Stimulated activated CD4-positive, alpha-beta T cell treated with anti-CD3 and anti-CD28 coated beads, Interleukin-12 subunit alpha, Interleukin-12 subunit beta, amount 100 ng/mL, for 48 hours (primary cell): ENCODE data around the gene TLE2.
"Not testable (repeated sequence)": the region's sequence is repeated elsewhere in the genome, so short reads cannot be mapped to it uniquely, and the experiment has no call there.

Source experiments
- DNase-seq, 3 donors: peaks; one replicate each; pipeline ENCODE4 v3.0.0-alpha.2; 2020; ENCODE audit warnings: low read depth in 2 of 3, low spot score in 1 of 3

Gene TLE2

DNA sequence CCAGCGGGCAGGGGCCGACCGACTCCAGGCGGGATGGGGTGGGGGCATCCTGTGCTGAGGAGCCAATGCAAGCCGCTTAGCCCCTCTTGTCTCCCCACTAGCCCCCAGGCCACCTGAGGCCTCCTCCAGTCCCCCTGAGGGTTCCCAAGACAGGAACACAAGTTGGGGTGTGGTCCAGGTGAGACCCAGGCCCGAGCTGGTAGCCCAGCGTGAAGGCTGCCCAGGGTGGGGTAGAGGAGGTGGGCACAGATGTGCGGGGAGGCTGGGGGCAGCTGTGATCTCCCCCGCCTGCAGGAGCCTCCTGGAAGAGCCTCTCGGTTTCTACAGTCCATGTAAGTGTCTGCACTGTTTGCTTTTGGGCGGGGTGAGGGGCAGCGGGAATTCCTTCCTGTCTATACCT, 41.3 kb downstream of the TLE2 start:
- DNase-seq = no peak

GRCh38 chr19:2986951-2987524, 42.0 kb downstream of the TLE2 start:
- DNase-seq = no peak

- DNase-seq = no peak
Measured at GRCh38 chr19:2984215-2984528, 44.9 kb downstream of the TLE2 start.

DNA sequence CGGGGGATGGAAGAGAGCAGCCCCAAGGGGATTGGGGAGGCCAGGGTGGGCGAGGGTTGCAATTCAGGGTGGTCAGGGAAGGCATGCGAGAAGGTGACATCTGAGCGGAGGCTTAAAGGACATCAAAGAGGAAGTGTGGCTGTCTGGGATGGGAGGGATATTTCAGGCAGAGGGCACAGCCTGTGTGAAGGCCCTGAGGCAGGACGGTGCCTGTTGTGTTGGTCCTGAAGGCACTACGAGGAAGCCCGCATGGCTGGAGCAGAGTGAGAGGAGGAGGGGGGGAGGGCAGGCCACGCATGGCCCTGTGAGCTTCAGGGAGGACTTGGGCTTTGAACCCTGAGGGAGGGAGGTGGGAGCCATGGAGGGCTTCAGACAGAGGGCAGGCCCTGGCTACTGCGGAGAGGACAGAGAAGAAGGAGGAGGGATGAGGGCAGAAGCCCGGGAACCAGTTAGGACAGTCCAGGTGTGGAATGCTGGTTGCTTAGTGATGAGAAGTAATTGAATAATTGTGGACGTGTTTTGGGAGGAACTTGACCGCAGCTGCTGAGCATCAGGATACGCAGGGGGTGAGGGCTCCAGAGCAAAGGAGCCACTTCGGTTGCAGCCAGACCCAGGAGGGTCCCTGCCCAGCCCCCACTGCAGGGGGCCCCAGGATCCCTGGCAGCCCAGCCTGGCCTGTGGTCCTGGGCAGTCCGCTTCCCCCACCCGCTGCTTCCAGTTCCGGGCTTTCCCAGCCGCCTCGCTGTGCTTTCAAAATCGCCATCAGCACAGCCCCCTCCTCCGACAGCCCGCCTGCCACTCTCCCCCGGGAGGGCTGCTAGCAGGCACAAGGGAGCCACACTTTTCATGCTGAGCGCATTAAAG, 45.5 kb downstream of the TLE2 start:
- DNase-seq = no peak

DNA sequence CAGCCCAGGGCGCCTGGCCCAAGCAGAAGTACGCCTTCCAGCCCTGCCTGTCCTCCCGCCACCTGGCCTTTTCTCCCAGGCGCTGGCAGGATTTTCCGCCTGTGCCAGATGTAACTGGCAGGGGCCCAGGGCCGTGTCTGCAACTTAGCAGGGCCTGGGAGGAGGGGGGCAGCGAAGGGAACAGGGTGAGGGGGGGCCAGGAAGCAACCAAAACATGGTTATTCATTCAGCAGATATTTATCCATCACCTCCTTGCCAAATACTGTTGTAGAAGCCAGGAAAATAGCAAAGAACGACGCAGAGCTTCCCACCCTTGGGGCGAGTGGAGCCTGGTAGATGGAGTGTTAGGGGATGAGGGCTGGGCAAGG, 46.1 kb downstream of the TLE2 start:
- DNase-seq = no peak

- no peak for DNase-seq
Measured at GRCh38 chr19:2982561-2982960, 46.5 kb downstream of the TLE2 start.

DNA sequence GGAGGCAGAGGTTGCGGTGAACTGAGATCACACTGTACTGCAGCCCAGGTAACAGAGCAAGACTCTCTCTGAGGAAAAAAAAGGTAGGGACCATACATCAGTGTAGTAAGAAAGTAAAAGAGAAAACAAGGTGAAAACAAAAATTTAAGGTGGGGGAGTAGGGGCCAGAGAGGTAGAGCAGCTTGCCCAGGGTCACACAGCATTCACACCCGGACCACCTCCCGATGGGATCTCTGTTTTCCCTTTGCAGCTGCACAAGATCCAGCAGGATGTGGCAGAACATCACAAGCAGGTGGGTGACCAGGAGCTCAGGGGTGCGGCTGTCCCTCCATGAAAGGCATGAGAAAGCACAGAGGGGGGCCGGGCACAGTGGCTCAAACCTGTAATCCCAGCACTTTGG, 47.2 kb downstream of the TLE2 start:
- no peak for DNase-seq

DNA sequence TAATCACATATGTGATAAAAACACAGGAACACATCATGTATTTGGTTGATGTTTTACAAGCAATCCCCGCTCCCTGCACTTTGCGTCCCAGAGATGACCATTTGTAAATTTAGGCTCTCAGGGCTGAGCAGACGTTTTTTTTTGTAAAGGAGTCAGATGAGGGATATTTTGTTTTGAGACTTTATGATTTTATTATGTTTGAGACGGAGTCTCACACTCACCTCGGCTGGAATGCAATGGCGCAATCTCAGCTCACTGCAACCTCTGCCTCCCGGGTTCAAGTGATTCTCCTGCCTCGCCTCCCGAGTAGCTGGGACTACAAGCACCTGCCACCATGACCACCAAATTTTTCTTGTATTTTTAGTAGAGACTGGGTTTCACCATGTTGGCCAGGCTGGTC, 50.3 kb downstream of the TLE2 start:
- no peak for DNase-seq

- DNase-seq = no peak
Measured at GRCh38 chr19:2978166-2978767, 50.8 kb downstream of the TLE2 start.

- DNase-seq = no peak
Measured at GRCh38 chr19:2977746-2978138, 51.3 kb downstream of the TLE2 start.

- peak; percentile 88 to 93 (median 92) for DNase-seq
Measured at GRCh38 chr19:2977001-2977745, 51.9 kb downstream of the TLE2 start, which contains the start of gene TLE6. Gene TLE6, plus strand, starts transcription at chr19:2977564. Its CDS starts 670 bp downstream, at chr19:2978234.

DNA sequence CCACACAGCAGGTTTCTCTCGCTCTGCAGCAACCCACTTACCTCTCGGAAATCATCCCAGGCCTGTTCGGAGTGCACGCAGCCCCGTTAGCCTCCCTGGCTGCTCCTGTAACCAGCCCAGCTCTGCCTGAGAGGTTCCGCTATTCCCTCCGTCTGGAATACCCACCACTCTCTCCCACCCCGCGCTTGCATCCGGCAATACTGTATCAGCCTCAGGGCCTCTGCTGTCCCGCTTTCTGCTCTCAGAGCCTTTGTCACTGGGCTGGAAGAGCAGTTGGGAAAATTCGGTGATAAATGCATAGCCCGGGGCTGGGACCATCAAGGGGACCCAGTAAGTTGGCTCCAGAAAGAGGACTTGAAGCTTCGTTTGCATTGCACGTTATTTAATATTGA, 52.5 kb downstream of the TLE2 start:
- no peak for DNase-seq

GRCh38 chr19:2974342-2975041, 54.6 kb downstream of the TLE2 start:
- peak in 2 of 3 donors; percentile 9 to 22 for DNase-seq

DNA sequence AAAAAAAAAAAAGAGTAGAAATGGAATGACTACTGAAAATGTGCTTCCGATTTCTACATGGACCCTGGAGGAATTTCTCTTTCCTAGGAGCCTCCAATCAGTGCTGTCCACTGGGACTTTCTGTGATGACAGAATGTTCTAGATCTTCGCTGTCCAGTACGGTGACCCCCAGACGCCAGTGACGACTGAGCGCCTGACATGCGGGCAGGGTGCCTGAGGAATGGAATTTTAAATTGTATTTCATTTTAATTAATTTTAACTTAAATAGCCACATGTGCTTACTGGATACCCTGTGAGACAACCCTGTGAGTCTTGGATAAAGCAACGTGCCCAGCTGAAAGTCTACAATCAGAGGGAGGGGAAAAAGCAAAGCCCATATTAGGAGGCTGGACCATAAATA, 55.9 kb downstream of the TLE2 start:
- no peak for DNase-seq

DNA sequence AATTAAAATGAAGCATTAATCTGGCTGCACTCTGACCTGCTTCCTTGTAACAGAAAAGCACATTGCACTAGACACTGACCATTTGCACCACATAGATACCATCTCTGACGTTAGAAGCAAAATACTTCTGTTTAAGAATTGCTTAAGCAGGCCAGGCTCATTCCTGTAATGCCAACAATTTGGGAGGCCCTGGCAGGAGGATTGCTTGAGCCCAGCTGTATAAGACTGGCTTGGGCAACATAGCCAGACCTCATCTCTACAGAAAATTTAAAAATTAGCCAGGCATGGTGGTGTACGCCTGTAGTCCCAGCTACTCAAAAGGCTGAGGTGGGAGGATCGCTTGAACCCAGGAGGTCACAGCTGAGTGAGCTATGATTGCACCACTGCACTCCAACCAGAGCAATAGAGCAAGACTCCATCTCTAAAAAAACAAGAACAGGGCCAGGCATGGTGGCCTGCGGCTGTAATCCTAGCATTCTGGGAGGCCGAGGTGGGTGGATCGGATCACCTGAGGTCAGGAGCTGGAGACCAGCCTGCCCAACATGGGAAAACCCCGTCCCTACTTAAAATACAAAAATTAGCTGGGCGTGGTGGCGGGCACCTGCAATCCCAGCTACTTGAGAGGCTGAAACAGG, 58.8 kb downstream of the TLE2 start:
- no peak for DNase-seq

GRCh38 chr19:2969104-2969504, 60.0 kb downstream of the TLE2 start:
- DNase-seq = no peak

- DNase-seq = no peak
Measured at GRCh38 chr19:2967972-2968371, 61.1 kb downstream of the TLE2 start.

- DNase-seq = no peak
Measured at GRCh38 chr19:2964874-2965273, 64.2 kb downstream of the TLE2 start.

DNA sequence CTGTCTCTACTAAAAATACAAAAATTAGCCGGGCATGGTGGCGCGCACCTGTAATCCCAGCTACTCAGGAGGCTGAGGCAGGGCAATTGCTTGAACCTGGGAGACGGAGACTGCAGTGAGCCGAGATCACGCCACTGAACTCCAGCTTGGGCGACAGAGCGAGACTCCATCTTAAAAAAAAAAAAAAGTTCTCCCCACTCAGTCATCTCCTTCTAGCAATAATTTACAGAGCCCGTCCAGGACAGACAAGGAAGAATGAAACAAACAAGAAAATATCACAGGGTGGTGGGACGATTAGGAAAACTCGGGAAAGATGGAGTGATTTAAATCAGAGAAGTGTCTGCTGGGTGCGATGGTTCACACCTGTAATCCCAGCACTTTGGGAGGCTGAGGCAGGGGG, 65.4 kb downstream of the TLE2 start:
- not testable (repeated sequence) for DNase-seq

DNA sequence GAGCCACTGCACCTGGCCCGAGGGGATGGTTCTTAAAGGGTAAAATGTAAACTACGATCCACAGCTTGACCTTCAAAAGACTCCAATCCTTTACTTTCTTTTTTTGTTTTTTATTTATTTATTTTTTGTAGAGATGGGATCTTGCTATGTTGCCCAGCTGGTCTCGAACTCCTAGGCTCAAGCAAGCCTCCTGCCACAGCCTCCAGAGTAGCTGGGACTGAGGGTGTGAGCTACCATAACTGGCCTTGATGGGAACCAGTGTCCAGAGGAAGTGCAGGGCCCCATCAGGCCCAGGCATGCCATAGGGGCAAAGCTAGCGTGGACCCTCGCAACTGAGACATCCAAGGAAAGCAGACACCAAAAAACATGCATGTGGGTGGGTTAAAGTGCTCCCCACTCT, 66.0 kb downstream of the TLE2 start:
- DNase-seq = no peak
